Thyroid gland (tissue), 4 donors: ENCODE results near the gene GLTP. TPM values are rescaled to one million over a fixed set of nuclear protein-coding genes. Genes with fewer than 3 reads are reported as not detected.

Source experiments
- DNase-seq, 2 donors: peaks; one replicate each; pipeline ENCODE4 v3.0.0-alpha.2; 2019
- H3K27ac ChIP-seq, 3 donors: fragments of 200-600 bp; sonication (generic); 1 replicate in 2 of 3; 2 replicates in 1 of 3; pipeline ENCODE4 v1.5.1; 2016 to 2019; ENCODE audit warnings: mild to moderate bottlenecking in 1 of 3, moderate library complexity in 1 of 3
- H3K27me3 ChIP-seq: fragments of 200-600 bp; sonication (generic); one replicate; pipeline ENCODE4 v1.5.1; 2019
- H3K36me3 ChIP-seq, 2 donors: fragments of 200-600 bp; sonication (generic); one replicate each; pipeline ENCODE4 v1.5.1; 2016 to 2019
- H3K4me1 ChIP-seq, 2 donors: fragments of 200-600 bp; sonication (generic); one replicate each; pipeline ENCODE4 v1.5.1; 2017 to 2019
- H3K4me3 ChIP-seq, 3 donors: fragments of 200-600 bp; sonication (generic); replicated peaks in 1 of 3; 1 replicate in 2 of 3; 2 replicates in 1 of 3; pipeline ENCODE4 v1.5.1; 2016; ENCODE audit warnings: mild to moderate bottlenecking in 1 of 3
- H3K9me3 ChIP-seq: fragments of 200-600 bp; sonication (generic); one replicate; pipeline ENCODE4 v1.5.1; 2017
- POLR2A ChIP-seq, 2 donors: fragments of 450-650 bp; IDR thresholded peaks; one replicate each; pipeline ENCODE4 v1.6.1; 2017; ENCODE audit warnings: antibody characterized with exemption in 2 of 2, mild to moderate bottlenecking in 2 of 2, moderate library complexity in 1 of 2
- WGBS, 2 donors: methylation state at CpG; one replicate each; pipeline ENCODE4 v1.1.5; 2017; 5-methylcytosine and 5-hydroxymethylcytosine counted together
- intact Hi-C: fragments of 100-400 bp; cut with DNase I; formaldehyde crosslinking; loops from one replicate; pipeline ENCODE4 v1.15.1; 2023
- total RNA-seq, 4 donors: library from RNA; depleted of rRNA; stranded (reverse); fragments of >200 nt; gene quantifications; one replicate each; pipeline ENCODE4 v1.2.3, GENCODE V29; 2016
- TF ChIP-seq, protein P1 (sequence below), 6 experiments: fragments of 200-600 bp in 3 of 6; fragments of 450-650 bp in 3 of 6; sonication (generic) in 3 of 6; IDR thresholded peaks; one replicate each; pipeline ENCODE4 v1.5.1; 2016 to 2019; ENCODE audit warnings: antibody characterized with exemption in 6 of 6, mild to moderate bottlenecking in 2 of 6, inconsistent platforms in 1 of 6, moderate library complexity in 1 of 6

The GLTP gene
- total RNA-seq, 4 donors from 2014 or later: 49.9 to 72.0 (median 60.2) TPM

- peaks cover 0 to 5% of the 10 kb centered on the region in 2 donors for H3K4me1 ChIP-seq
- WGBS, 2 donors: 82 to 91% methylated on average over 12 of the region's 12 CpGs
- H3K36me3 ChIP-seq: peaks cover 45 to 72% of the 10 kb centered on the region in 2 donors
- no peak overlapping the region for H3K27ac ChIP-seq
- intact Hi-C loops: no loop called here
- no peaks in the 10 kb centered on the region for H3K9me3 ChIP-seq
- no peak for TF ChIP-seq POLR2A (IDR thresholded peaks at IDR 0.05)
- TF ChIP-seq, protein P1, sequence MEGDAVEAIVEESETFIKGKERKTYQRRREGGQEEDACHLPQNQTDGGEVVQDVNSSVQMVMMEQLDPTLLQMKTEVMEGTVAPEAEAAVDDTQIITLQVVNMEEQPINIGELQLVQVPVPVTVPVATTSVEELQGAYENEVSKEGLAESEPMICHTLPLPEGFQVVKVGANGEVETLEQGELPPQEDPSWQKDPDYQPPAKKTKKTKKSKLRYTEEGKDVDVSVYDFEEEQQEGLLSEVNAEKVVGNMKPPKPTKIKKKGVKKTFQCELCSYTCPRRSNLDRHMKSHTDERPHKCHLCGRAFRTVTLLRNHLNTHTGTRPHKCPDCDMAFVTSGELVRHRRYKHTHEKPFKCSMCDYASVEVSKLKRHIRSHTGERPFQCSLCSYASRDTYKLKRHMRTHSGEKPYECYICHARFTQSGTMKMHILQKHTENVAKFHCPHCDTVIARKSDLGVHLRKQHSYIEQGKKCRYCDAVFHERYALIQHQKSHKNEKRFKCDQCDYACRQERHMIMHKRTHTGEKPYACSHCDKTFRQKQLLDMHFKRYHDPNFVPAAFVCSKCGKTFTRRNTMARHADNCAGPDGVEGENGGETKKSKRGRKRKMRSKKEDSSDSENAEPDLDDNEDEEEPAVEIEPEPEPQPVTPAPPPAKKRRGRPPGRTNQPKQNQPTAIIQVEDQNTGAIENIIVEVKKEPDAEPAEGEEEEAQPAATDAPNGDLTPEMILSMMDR (IDR thresholded peaks at IDR 0.05): no peak
- H3K27me3 ChIP-seq: no peaks in the 10 kb centered on the region
- H3K4me3 ChIP-seq: no peak overlapping the region
- DNase-seq: no peak
Measured at GRCh38 chr12:109912855-109913321, 32.5 kb upstream of the GLTP start.

DNA sequence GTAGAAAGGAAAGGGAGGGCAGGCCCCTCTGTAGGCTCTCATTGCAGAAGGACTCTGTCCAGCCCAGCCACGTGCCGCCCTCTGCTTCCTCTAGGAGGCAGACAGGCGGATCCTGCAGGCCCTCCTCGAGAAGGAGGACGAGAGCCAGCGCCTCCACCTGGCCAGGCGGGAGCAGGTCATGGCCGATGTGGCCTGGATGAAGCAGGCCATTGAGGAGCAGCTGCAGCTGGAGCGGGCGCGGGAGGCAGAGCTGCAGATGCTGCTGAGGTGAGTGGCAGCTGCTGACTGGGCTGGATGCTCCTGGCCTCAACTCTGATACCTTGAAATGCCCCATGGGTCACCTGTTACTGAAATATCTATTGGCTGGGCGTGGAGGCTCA lies 30.6 kb upstream of the GLTP start:
- Histone ChIP-seq H3K4me1 (peaks cover 0 to 5% of the 10 kb centered on the region in 2 donors), H3K27ac (no peak overlapping the region), H3K36me3 (peaks cover 36 to 71% of the 10 kb centered on the region in 2 donors), H3K4me3 (no peak overlapping the region), H3K9me3 (no peaks in the 10 kb centered on the region), H3K27me3 (no peaks in the 10 kb centered on the region)
- DNase-seq: peak in 1 of 2 donors; percentile 18
- intact Hi-C loops: no loop called here
- TF ChIP-seq POLR2A (IDR thresholded peaks at IDR 0.05): no peak
- TF ChIP-seq, protein P1 (IDR thresholded peaks at IDR 0.05): no peak
- 67 to 83% methylated on average over 7 to 12 of the region's 12 CpGs for WGBS, 2 donors

DNA sequence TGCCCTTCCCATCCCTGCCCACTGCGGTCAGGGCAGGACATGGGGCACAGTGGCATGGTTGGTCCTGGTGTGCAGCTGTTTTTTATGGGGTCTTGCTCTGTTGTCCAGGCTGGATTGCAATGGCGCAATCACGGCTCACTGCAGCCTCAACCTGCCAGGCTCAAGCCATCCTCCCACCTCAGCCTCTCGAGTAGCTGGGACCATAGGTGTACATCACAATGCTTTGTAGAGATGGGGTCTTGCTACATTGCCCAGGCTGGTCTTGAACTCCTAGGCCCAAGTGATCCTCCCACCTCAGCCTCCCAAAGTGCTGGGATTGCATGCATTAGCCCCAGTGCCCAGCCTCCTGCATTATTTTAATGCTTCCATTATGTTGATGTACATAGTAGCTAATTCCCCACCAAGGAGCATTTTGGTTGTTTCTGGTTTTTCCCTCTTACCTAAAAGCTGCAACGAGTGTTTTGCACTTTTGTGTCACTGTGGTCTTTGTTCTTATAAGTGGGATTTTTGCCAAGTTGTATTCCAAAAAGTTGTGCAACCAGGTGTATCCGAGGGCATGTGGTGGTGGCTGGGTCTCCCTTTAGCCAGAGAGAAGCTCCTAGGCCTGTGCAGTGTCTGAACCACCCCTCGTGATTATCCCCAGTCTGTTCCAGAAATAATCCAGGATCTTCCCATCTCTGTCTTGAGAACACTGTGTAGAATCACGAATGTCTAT lies 30.1 kb upstream of the GLTP start:
- 67 to 72% methylated on average over 8 of the region's 8 CpGs for WGBS, 2 donors
- Histone ChIP-seq H3K27ac (no peak overlapping the region), H3K4me3 (no peak overlapping the region), H3K4me1 (peaks cover 0 to 5% of the 10 kb centered on the region in 2 donors), H3K36me3 (peaks cover 34 to 71% of the 10 kb centered on the region in 2 donors), H3K27me3 (no peaks in the 10 kb centered on the region), H3K9me3 (no peaks in the 10 kb centered on the region)
- intact Hi-C loops: no loop called here
- no peak for TF ChIP-seq POLR2A (IDR thresholded peaks at IDR 0.05)
- TF ChIP-seq, protein P1 (IDR thresholded peaks at IDR 0.05): no peak
- DNase-seq: no peak

GRCh38 chr12:109905301-109905700 lies 25.0 kb upstream of the GLTP start:
- intact Hi-C loops: no loop called here
- Histone ChIP-seq H3K4me3 (no peak overlapping the region), H3K36me3 (peaks cover 29 to 52% of the 10 kb centered on the region in 2 donors), H3K9me3 (no peaks in the 10 kb centered on the region), H3K27me3 (no peaks in the 10 kb centered on the region), H3K4me1 (peaks cover 9 to 16% of the 10 kb centered on the region in 2 donors), H3K27ac (no peak overlapping the region)
- 96 to 97% methylated on average over 10 of the region's 10 CpGs for whole genome bisulfite sequencing, 2 donors
- DNase-seq: no peak
- TF ChIP-seq, protein P1 (IDR thresholded peaks at IDR 0.05): no peak
- no peak for TF ChIP-seq POLR2A (IDR thresholded peaks at IDR 0.05)

DNA sequence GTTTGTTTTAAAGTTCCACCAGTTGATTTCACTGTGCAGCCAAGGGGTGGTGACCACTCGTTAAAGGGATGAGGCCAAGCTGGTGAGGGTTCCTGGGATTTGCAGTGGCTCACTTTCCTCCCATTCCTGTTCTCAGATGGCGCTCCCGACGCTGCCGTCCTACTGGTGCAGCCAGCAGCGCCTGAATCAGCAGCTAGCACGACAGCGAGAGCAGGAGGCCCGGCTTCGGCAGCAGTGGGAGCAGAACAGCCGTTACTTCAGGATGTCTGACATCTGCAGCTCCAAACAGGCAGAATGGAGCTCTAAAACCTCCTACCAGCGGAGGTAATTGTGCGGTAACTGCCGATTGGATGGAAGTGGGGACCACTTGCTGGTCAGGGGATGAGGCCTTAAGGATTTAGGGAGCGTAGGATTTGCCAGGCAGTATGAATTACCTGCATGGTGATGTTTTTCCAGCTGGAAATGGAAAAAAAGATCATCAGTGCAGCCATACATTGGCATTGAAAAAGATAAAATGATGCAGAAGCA lies 22.6 kb upstream of the GLTP start:
- Histone ChIP-seq H3K27ac (no peak overlapping the region), H3K4me1 (peaks cover 9 to 20% of the 10 kb centered on the region in 2 donors), H3K36me3 (peaks cover 27 to 46% of the 10 kb centered on the region in 2 donors), H3K9me3 (no peaks in the 10 kb centered on the region), H3K4me3 (no peak overlapping the region), H3K27me3 (no peaks in the 10 kb centered on the region)
- WGBS, 2 donors: 80 to 85% methylated on average over 13 to 14 of the region's 15 CpGs
- DNase-seq: no peak
- TF ChIP-seq, protein P1 (IDR thresholded peaks at IDR 0.05): no peak
- no peak for TF ChIP-seq POLR2A (IDR thresholded peaks at IDR 0.05)
- intact Hi-C loops: no loop called here
